ENCODE measurements around the gene TESK2.

TESK2 gene, protein sequence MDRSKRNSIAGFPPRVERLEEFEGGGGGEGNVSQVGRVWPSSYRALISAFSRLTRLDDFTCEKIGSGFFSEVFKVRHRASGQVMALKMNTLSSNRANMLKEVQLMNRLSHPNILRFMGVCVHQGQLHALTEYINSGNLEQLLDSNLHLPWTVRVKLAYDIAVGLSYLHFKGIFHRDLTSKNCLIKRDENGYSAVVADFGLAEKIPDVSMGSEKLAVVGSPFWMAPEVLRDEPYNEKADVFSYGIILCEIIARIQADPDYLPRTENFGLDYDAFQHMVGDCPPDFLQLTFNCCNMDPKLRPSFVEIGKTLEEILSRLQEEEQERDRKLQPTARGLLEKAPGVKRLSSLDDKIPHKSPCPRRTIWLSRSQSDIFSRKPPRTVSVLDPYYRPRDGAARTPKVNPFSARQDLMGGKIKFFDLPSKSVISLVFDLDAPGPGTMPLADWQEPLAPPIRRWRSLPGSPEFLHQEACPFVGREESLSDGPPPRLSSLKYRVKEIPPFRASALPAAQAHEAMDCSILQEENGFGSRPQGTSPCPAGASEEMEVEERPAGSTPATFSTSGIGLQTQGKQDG

GRCh38 chr1:45490626-45491486 is at the start of gene TESK2:
Gene TESK2, minus strand, starts transcription at chr1:45491163. Its CDS starts 33,378 bp downstream, at chr1:45457785.
- no peak for TF ChIP-seq GATA2 (IDR thresholded peaks at IDR 0.05; ENCODE audit: low read depth, low read length)
- TF ChIP-seq GATA3 (IDR thresholded peaks at IDR 0.05; ENCODE audit: low read depth, low read length): no peak

DNA sequence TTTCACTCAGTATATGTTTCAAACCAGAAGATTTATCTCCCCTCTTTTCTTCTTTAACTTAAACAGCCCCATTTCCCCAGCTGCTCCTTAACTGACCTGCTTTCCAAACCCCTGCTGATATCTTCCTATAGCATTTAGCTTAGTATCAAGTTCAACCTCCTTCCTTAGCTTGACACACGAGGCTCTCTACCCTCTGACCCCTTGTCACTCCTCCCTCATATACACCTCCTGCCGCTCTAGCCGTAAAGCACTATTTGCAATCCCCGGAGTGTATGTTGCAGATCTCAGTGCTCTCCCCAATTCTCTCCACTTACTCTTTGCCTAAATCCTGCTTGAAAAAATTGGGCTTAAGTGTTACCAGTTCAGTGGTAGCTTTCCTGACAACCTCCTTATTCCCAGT is 45.9 kb upstream of the TESK2 start:
- TF ChIP-seq GATA3 (IDR thresholded peaks at IDR 0.05; ENCODE audit: low read depth, low read length): no peak
- TF ChIP-seq GATA2 (IDR thresholded peaks at IDR 0.05; ENCODE audit: low read depth, low read length): no peak

DNA sequence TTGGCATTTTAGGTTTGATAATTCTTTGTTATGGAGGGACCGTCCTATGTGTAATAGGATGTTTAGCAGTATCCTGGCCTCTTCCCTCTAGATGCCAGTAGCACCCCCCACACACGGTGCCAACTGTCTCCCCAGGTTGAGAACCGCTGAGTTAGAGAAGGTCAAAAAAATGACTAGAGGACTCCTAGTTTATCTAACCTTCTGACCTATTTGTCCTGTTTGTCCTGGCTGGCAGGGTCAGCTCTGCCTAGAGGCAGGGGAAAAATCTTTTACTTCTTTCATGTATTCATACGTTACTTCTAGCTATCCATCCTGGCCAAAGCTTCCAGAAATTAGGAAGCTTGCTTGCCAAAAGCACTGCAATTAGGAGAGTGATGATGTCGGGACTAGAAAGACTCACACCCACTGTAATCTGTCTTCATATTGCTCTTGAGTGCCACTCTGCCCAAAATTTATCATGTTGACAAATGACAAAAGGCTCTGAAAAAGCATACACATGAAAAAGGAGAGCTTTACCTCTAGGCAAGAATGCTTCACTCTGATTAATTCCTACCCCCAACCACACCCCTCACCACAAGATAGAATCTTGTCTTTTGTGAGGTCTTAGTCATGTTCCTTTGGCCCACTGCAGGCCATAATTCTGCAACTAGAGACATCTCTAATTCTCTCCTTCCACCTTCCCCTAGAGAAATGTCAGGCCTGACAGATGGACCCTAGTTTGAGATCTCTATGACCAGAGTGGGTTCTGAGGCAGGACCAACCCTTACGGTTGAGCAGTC is 45.2 kb upstream of the TESK2 start:
- TF ChIP-seq GATA3 (IDR thresholded peaks at IDR 0.05; ENCODE audit: low read depth, low read length) (no peak), GATA2 (IDR thresholded peaks at IDR 0.05; ENCODE audit: low read depth, low read length) (no peak)

- no peak for TF ChIP-seq GATA3 (IDR thresholded peaks at IDR 0.05; ENCODE audit: low read depth, low read length)
- no peak for TF ChIP-seq GATA2 (IDR thresholded peaks at IDR 0.05; ENCODE audit: low read depth, low read length)
These were observed 40.9 kb upstream of the TESK2 start for GRCh38 chr1:45531873-45532272.

- TF ChIP-seq GATA3 (IDR thresholded peaks at IDR 0.05; ENCODE audit: low read depth, low read length) (no peak), GATA2 (IDR thresholded peaks at IDR 0.05; ENCODE audit: low read depth, low read length) (no peak)
These were observed 39.7 kb upstream of the TESK2 start for GRCh38 chr1:45530632-45531135.

GRCh38 chr1:45526135-45526644 is 35.2 kb upstream of the TESK2 start:
- no peak for TF ChIP-seq GATA2 (IDR thresholded peaks at IDR 0.05; ENCODE audit: low read depth, low read length)
- no peak for TF ChIP-seq GATA3 (IDR thresholded peaks at IDR 0.05; ENCODE audit: low read depth, low read length)

DNA sequence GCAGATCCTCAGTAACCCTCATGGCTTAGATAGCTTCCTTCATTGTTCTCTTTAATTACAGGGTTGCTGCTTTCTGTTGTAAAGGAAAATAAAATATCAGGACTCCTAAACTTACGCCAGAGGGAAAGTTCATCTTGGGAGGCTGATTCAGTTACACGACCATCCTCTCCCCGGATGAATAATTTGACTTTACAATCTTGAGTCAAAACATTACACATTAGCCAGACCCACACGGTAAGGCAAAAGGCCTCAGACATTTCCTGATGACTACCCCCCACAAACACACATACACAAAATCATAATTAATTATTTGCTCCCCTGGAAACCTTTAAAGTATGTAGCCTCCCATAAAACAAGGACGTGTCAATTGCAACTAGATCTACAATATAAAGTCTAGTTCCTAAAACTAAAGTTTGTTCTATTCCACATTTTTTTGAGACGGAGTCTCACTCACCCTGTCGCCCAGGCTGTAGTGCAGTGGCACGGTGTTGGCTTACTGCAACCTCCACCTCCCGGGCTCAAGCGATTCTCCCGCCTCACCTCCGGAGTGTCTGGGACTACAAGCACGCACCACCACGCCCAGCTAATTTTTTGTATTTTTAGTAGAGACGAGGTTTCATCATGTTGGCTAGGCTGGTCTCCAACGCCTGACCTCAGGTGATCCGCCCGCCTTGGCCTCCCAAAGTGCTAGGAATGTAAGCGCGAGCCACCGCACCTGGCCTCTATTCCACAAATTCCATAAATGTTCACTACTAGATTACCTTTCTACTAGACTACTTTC is 31.6 kb upstream of the TESK2 start:
- TF ChIP-seq GATA2 (IDR thresholded peaks at IDR 0.05; ENCODE audit: low read depth, low read length): no peak
- no peak for TF ChIP-seq GATA3 (IDR thresholded peaks at IDR 0.05; ENCODE audit: low read depth, low read length)

DNA sequence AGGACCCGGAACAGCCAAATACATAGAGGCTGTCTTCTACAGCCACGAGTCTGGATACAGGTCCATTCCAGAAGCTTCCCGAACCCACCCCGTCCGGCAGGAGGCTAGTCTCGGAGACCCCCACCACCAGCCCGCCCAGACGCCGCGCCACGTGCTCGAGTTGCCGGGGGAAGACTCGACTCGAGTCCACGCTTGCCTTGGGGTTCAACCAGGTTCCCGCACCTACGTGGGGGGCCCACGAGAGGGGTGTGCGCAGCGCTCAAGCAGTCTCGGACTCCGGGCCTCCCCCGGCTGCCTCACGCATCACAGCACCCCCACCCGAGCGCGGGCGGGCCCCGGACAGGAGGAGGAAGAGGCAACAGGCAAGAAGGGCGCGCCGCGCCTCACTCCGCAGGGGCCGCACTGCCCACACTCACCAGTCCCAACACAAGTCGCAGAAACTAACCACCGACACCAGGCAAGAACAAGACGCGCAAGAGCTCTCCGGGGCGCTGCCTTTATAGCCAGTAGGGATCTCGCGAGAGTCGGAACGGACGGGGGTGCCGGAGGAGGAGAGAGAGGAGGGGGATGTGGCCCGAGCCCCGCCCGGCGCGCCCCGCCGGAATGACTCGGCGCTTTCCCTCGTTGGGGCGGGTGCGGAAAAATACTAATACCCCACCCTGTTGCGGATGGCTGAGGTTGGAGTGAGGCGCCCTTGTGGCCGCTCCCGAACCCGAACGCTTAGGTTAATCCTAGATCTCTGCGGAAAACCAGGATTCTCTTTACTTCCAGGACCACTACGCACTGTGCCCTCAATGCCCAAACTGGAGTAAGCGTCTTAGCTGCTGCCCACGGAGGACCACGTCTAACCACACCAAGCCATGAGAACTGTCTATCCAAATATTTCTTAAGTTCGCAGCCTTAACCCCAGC is 30.7 kb upstream of the TESK2 start, which contains the start of gene PRDX1:
Gene PRDX1, minus strand, starts transcription at position 472 of the 911 bp plus-strand sequence. CDS start 2,841 bp downstream, outside the sequence.
- no peak for TF ChIP-seq GATA2 (IDR thresholded peaks at IDR 0.05; ENCODE audit: low read depth, low read length)
- no peak for TF ChIP-seq GATA3 (IDR thresholded peaks at IDR 0.05; ENCODE audit: low read depth, low read length)

DNA sequence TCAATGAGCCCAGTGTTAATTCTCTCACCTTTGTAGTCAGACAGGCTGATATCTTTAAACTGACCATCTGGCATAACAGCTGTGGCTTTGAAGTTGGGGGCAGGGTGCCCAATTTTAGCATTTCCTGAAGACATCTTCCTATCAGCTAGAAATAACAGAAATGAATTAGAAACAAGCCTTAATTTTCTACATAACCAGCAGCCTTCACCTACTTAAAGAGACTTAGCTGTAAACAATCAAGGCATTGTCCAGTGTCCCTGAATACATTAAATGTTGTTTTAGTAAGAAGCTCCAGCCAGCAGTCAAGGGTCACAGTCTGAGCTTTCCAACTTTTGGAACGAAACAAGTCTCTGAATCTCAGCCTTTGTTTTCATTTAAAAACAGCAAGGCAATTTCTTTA is 27.9 kb upstream of the TESK2 start:
- TF ChIP-seq GATA3 (IDR thresholded peaks at IDR 0.05; ENCODE audit: low read depth, low read length) (no peak), GATA2 (IDR thresholded peaks at IDR 0.05; ENCODE audit: low read depth, low read length) (no peak)

DNA sequence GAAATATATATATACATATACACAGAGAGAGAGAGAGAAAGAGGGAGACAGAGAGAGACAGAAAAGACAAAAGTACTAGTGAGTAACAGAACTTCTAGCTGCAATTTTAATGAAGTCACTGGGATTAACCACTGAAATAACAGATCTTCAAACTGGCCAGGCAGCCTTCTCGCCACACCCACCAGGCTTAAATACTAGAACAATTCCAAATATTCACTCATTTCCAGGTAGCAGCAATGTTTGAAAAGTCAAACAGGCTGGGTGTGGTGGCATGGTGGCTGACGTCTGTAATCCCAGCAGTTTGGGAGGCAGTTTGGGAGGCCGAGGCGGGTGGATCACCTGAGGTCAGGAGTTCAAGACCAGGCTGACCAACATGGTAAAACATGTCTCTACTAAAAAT is 25.5 kb upstream of the TESK2 start:
- no peak for TF ChIP-seq GATA3 (IDR thresholded peaks at IDR 0.05; ENCODE audit: low read depth, low read length)
- no peak for TF ChIP-seq GATA2 (IDR thresholded peaks at IDR 0.05; ENCODE audit: low read depth, low read length)

DNA sequence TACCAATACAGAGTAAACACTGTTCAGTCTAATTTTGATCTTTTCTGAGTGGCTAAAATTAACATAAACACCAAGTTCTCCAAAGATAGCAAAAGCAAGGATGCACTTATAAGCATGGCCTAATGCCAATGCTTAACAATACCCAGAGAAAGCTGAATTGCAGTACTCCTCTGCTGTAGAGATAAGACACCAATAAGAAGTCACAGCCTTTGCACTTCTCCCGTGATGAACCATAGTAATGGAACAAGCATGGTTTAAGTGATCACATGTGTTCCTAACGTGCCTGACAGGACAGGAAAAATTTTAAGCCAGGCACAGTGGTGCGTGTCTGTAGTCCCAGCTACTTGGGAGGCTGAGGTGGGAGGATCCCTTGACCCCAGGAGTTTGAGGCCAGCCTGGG is 25.1 kb upstream of the TESK2 start:
- TF ChIP-seq GATA3 (IDR thresholded peaks at IDR 0.05; ENCODE audit: low read depth, low read length) (no peak), GATA2 (IDR thresholded peaks at IDR 0.05; ENCODE audit: low read depth, low read length) (no peak)

Measured in SH-SY5Y (cell line).